ENCODE measurements around the gene URI1. TPM values are rescaled to one million over a fixed set of nuclear protein-coding genes. Genes with fewer than 3 reads are reported as not detected.

Gene URI1
- total and polyA plus RNA-seq, 2 of the 8 experiments (the other 6 are each of a cell fraction or from before 2014, with no cell fraction given) = 27.7 to 64.3 TPM

GRCh38 chr19:30036154-30037129 lies 94.4 kb downstream of the URI1 start (continued):
- TF ChIP-seq CHD7 (IDR thresholded peaks at IDR 0.05; ENCODE audit: insufficient replicate concordance, low read length) = no peak
- TF ChIP-seq CREB1 (IDR thresholded peaks at IDR 0.05) = no peak
- no peak for TF ChIP-seq SP4 (IDR thresholded peaks at IDR 0.05; ENCODE audit: low read length)
- TF ChIP-seq CBX8 (IDR thresholded peaks at IDR 0.05; ENCODE audit: borderline replicate concordance, low read depth, low read length) = no peak
- TF ChIP-seq TBP (IDR thresholded peaks at IDR 0.05; ENCODE audit: low read depth, low read length) = no peak
- no peak for TF ChIP-seq SIN3A (conservative IDR thresholded peaks at IDR 0.05 in 1 of 2, IDR thresholded peaks at IDR 0.05 in 1 of 2; ENCODE audit: low read depth in 1 of 2, low read length in 2 of 2)
- no peak for TF ChIP-seq CTCF (IDR thresholded peaks at IDR 0.05; ENCODE audit: control extremely low read depth in 1 of 3, insufficient read depth in 1 of 3, low read depth in 1 of 3, low read length in 3 of 3)

All from H1 (cell line).